22Rv1 (cell line): ENCODE data around the gene PUM2.
"Not testable (repeated sequence)": the region's sequence is repeated elsewhere in the genome, so short reads cannot be mapped to it uniquely, and the experiment has no call there.

ENCODE experiments used
- H3K27ac ChIP-seq: fragments of 450-650 bp; 2 replicates; pipeline ENCODE4 v1.5.1; 2017
- CTCF ChIP-seq: fragments of 450-650 bp; IDR thresholded peaks from 2 replicates; pipeline ENCODE4 v1.5.1; 2017; ENCODE audit warnings: mild to moderate bottlenecking
- ZFX ChIP-seq: fragments of 450-650 bp; IDR thresholded peaks from 2 replicates; pipeline ENCODE4 v1.6.1; 2017; ENCODE audit warnings: antibody characterized with exemption, borderline replicate concordance

The PUM2 gene

GRCh38 chr2:20378341-20378740 is 27.7 kb upstream of the PUM2 start:
- TF ChIP-seq CTCF (no peak), ZFX (no peak)
- H3K27ac ChIP-seq, result no peak overlapping the region

GRCh38 chr2:20377741-20378140 is 27.1 kb upstream of the PUM2 start:
- H3K27ac ChIP-seq, result no peak overlapping the region

DNA sequence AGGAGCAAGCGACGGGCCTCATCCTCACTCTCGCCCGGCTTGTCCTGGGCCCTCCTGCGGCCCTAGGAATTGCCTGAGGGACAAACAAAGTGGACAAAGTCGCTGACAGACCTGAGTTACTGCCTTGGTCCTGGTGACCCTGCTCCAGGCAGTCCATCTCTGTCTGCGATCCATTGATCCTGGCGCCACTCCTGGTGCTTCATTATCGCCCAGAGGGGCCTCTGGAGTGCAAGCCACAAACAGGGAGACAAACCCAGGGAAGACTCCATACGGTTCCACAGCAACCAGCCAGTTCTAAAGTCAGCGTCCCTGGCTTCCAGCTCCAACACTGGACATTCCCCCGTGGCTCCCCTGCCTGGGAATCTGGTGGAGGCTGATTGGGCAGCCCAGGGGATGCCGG is 24.3 kb upstream of the PUM2 start:
- H3K27ac ChIP-seq, result not testable (repeated sequence)

More at GRCh38 chr2:20377741-20378140, 27.1 kb upstream of the PUM2 start:
- TF ChIP-seq CTCF (no peak), ZFX (no peak)

GRCh38 chr2:20372896-20373640 is 22.4 kb upstream of the PUM2 start:
- no peak overlapping the region for H3K27ac ChIP-seq
- TF ChIP-seq CTCF, result no peak
- no peak for TF ChIP-seq ZFX

- no peak overlapping the region for H3K27ac ChIP-seq
- TF ChIP-seq ZFX, result no peak
- no peak for TF ChIP-seq CTCF
These were observed 20.8 kb upstream of the PUM2 start for GRCh38 chr2:20371323-20372025.

DNA sequence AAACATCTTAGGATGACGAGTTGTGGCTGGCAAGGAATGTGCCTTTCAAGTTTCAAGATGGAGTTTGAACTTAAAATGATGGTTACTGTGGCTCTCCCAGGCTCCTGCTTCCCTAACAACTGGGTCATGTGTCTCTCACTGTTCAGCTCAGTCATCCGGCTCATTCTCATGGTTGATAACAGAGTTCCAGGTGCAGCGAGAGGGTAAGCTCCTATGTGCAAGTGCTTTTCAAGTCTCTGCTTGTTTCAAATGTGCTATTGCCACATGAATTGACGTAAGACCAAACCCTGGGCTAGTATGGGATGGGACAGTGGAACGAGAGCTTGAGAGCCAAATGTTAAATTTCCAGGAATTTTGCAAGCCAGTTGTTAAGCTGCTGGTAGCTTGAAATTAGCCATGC is 19.5 kb upstream of the PUM2 start:
- no peak overlapping the region for H3K27ac ChIP-seq
- TF ChIP-seq CTCF (no peak), ZFX (no peak)

DNA sequence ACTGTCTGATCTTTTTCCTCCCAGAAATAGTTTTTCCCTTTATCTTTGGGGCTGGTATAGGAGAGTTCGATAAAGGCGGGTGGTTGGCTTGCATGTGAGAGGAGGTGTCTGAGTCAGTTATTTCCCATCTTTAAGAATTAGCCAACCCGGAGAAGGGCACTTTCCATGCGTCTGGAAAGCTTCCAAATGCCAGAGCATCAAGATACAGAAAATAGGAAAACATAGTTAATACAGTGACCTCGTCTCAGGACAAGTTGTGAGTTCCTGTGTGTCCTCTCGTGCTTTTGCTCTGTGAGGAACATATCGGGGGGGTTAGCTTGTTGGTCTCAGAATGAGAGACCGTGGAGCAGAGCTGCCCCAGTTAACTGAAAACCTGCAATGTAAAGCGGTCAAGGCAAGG is 18.7 kb upstream of the PUM2 start:
- no peak overlapping the region for H3K27ac ChIP-seq

More for the DNA sequence above, 18.7 kb upstream of the PUM2 start:
- TF ChIP-seq ZFX (no peak), CTCF (no peak)
